Activated T-cell treated with anti-CD3 and anti-CD28 coated beads for 24 hours (primary cell): ENCODE data around the gene CEP170.
"Not testable (repeated sequence)": the region's sequence is repeated elsewhere in the genome, so short reads cannot be mapped to it uniquely, and the experiment has no call there.

Experiments used
- DNase-seq: peaks from one replicate; pipeline ENCODE4 v3.0.0-alpha.2; 2020; ENCODE audit warnings: low read depth

The CEP170 gene

DNA sequence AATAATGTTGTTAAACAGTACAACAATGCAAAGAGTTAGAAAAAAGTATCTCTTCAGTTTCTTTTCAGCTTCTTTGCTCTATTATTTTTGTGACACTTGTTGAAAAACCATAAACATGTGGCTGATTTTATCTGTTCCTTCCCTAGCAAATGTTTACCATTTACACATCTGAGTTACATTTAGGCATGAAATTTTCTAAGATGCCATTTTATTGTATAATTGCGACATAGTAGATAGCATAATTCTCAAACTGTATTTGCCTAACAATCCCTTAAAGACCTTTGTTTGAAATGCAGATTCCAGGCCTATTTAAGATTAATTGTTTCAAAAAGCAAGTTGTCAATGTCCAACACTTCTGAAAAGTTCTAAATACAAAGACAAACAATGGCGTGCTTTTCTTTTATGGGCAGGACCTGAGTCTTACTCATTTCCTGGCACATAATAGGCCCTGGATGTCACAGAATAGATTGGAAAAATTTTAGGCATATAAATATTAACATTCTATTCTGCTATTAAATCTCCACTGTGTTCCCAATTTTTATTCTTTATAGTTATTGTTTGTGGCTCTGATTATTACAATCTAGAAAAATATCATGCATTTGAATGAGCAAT, 81.2 kb downstream of the CEP170 start:
- not testable (repeated sequence) for DNase-seq

DNA sequence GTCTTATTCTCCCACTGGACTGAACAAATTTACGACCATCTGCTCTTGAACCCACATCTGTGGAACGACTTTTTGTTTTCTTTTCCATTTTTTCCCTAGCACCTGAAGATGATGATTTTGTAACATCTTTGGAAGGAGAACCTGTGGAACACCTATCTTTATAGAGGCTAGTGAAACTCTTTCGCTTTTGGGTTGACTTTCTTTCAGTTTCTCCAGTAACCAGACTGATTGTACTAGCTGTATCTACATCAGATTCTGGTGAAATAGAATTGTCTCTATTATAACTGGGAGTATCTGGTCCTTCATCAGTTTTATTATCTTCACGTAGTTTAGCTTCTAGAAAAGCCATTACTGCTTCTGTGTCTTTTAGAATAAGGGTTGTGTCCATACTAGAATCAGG, 90.2 kb downstream of the CEP170 start:
- not testable (repeated sequence) for DNase-seq

DNA sequence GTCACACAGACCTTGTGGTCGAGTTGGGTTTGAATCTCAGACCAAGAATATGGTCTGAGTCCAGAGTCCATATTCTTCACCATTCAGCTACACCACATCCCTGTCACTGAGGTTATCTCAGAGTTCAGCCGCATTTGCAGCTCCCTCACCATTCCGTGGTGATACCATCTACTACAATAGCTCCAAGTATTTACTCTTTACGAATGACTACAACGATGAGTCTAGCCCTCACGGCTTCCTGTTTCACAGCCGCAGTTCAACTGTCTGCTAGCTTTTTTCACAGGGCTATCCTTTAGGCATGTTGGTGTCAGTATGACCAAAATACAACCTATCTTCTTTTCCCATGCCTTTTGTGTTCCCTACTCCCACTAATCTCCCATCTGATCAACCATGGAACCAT, 104.2 kb downstream of the CEP170 start:
- not testable (repeated sequence) for DNase-seq

DNA sequence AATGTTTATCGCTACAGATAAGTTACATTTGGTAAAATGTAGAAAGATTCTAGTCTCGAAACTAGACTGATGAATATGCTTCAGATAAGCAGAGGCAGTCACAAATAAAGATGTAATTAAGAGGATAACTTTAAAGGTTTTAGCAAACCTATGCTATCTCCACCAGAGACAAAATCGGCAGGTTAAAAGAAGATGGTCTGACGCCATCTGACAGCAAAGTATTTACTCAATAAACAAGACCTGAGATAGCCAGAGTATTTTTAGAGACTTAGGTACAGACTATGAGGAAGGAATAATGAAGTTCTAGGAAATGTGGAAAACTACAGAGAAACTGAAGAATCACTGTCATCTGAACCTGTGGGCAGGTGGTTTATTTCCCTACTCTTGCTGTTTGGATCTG, 106.0 kb downstream of the CEP170 start:
- not testable (repeated sequence) for DNase-seq

DNA sequence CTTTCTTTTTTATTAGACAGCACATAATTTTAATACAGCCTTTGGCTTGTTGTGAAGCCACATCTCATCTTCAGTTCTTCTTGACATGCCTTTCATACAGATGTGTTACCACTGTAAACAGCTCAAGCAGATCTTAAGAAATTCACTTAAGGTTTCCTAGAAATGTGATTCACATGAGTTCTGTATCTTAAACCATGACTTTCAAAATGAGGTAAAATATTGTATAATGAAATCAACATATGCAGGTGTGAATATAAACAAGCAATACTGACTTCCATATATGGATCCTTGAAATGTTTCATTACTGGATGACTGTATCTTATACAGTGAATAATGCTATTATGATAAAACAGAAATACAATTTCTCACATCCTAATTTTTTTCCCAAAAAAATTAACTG, 107.7 kb downstream of the CEP170 start:
- not testable (repeated sequence) for DNase-seq

DNA sequence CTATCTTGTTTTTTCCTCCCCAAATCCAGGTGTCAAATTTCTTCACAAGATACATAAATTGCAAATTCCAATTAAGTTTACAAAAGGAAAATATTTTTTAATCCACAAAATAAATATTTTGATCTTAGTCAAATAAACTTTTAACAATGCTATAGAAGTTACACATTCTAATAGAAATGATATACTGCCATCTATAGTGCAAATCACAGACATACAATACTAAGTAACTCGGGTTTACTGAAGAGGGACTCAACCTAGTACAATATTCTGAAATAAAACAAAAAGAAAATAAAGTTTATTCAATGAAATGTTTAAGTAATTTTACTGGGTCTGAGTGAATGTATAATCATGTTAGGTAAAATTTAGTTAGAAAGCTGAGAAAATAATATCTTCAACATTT, 114.6 kb downstream of the CEP170 start:
- DNase-seq = not testable (repeated sequence)

DNA sequence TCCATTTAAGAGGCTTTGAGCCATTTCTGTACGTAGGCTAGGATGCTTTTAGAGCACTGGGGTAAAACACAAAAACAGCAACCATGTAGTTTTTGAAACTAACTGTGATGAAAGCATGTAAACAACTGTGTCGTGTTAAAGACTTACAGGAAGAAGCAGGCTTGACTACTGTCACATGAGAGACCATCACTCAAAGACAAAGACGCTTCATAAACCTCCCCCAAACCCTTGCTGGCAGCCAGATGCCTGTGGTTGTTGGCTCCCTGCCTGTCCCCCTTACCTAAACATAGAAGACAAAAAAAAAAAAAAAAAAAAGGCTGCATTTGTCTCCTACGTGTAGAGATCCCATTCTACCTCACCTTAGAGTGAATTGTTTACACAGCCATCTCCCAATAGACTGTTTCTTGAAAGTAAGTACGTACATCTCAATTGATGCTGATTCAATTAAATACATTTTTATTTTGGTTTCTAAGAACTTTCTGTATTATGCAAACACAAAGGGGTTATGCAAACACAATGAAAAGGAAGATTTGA, 132.1 kb downstream of the CEP170 start:
- not testable (repeated sequence) for DNase-seq

DNA sequence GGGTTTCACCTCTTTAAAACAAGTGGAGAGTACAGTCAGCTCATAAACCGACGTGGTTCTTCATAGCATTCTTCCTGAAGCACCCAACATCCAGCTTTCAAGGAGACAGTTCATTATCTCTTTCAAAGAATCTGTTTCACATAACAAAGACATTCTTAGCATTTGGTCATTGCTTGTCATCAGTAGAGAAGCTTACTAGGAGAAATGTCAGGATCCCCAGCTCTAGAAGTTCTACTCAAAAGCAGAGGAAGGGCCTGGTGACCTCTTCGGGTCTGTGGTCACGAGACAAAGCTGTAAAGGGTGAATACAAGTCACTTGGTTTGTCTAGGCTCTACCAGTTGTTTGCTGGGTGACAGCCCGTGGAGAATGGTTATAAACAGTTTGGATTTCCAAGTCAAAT, 133.1 kb downstream of the CEP170 start:
- not testable (repeated sequence) for DNase-seq

DNA sequence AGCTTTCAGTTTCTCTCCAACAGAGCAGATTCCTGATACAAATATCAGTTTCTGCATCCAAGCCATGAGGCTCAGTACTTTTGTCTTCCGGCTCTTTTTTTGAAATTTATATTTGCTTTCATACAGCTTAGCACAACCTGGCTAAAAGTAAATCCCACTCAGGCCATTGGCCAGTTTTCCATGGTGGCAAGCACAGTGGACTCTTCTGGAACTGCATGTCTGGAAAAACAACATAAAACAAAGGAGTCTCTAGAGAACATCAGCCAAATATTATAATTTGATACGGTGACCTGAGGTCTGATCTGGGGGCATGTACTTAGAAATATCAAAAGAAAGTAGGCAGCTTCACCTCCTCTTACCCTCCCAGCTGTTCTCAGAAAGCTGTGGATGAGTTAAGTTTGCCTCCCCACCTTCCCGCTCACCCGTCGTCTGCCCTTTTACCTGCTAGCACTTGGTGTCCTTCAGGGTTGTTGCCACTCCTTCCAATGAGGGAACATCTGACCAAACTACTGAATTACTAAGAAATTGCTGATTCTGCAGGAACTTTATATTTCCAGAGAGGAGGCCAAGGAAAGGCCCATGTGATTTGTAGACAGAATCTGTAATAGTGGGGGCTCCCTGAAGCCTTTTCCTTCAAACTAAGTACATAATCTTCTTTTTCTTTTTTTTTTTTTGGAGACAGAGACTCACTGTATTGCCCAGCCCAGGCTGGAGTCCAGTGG, 136.3 kb downstream of the CEP170 start:
- not testable (repeated sequence) for DNase-seq

DNA sequence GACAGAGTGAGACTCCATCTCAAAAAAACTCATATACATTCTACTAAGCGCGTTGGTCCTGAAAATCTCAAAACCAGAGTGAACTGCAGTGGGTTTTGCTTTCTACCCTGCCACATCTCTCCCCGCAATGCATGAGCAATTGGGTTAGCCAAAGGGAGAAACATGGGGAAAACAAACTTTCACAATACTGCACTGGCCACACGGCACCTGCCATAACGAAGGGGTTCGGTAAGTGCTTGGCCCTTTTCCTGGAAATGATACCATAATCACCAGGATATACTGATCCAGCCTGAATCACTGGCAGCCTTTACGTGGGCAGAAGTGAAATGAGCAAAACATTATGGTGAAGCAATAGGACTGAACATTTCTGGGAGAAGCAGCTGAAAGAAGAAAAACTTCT, 138.9 kb downstream of the CEP170 start:
- not testable (repeated sequence) for DNase-seq

DNA sequence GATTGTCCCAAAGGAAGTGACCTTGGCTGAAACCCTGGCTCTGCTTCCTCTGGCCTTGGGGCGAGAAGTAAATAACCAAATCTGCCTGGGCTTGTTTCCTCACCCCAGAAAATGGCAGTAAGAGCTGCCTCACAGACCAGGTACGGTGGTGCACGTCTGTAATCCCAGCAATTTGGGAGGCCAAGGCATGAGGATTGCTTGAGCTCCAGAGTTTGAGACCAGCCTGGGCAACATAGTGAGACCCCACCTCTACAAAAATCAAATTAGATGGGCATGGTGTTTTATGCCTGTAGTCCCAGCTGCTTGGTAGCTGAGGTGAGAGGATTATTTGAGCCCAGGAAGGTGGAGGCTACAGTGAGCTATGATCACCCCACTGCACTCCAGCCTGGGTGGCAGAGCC, 140.3 kb downstream of the CEP170 start:
- DNase-seq = not testable (repeated sequence)

DNA sequence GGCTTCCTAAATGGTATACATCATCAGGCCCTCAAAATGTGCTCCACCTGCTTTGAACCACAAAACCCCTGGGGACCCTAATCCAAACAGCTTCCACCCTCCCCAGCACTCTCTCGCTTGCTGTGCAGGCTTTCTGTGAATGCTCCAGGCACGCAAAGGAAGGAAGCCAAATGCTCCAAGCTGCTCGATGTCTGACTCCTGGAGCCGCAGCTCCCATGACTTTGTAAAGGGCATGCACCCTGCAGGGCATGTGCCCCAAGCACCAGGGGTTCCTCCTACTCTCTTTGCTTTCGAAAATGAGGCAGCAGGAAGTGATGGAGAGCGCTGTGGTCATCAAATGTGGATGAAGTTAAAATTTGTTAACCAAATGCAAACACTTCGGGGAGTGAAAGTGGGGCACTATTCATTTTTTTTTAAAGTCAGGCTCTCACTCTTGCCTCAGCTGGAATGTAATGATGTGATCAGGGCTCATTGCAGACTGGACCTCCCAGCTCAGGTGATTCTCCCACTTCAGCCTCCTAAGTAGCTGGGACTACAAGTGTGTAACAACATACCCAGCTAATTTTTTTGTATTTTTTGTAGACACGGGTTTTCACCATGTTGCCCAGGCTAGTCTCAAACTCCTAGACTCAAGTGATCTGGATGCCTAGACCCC, 140.9 kb downstream of the CEP170 start:
- not testable (repeated sequence) for DNase-seq

DNA sequence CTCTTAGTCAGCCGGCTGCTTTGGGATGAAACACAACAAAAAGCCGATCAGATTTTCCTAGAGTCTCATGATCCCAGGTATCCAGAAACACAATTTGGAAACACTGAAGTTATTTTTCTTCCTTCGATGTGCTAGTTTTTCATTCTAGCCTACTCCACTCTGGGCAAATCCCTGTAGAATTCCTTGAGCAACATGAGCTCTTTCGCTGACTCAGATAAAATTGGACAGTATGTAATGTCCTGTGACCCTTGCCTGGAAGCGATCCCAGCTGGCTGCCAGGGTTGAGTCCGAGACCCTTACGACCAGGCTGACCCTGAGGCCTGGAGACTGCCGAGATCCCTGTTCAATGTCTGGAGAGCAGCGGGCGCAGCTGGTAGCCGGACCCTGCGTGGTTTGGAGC, 147.9 kb downstream of the CEP170 start:
- not testable (repeated sequence) for DNase-seq

DNA sequence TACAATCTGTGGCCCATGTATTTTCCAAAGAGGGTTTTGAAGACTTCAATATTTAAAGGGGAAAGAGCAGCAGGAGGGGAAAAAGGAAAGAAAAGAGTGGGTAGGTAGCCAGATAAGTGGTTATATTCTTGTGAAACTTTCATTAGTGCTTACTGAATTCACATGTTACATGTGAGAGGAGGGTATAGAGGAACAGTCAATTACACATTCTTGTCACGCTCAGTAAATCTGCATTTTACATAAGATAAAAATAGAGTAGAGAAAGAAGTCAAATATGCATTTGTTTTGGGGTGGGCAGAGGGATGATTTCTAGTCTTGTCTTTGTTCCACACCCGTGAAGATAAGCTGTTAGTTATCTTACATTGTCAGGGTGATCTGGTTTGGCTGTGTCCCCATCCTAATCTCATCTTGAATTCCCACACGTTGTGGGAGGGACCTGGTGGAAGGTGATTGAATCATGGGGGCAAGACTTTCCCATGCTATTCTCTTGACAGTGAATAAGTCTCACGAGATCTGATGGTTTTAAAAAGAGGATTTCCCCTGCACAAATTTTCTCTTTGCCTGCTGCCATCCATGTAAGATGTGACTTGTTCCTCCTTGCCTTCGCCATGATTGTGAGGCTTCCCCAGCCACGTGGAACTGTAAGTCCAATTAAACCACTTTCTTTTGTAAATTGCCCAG, 149.3 kb downstream of the CEP170 start:
- DNase-seq = not testable (repeated sequence)

DNA sequence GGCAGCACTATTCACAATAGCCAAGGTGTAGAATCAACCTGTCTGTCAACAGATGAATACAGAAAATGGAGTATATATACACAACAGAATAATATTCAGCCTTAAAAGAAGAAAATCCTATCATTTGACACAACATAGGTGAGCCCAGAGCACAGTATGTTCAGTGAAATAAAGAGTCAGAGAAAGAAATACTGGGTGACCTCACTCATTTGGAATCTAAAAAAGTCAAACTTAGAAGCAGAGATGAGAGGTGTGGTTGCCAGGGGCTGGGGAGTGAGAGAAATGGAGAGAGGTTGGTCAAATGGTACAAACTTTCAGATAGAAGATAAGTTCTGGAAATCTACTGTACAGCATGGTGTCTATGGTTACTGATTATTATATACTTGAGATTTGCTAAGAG, 150.0 kb downstream of the CEP170 start:
- not testable (repeated sequence) for DNase-seq

DNA sequence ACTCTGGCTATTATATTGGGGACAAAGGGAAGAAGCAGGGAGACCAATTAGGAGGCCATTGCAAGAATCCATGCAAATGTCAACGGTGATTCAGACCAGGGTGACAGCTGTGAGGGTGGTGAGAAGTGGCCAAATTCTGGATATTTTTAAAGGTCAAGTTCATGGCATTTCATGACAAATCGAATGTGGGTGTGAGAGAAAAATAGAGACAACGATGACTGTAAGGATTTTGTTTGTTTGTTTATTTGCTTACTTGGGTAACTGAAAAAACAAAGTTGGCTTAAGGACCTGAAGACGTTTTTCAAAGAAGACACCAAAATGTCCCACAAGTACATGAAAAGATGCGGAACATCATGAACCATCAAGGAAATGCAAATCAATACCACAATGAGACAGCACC, 150.6 kb downstream of the CEP170 start:
- not testable (repeated sequence) for DNase-seq

DNA sequence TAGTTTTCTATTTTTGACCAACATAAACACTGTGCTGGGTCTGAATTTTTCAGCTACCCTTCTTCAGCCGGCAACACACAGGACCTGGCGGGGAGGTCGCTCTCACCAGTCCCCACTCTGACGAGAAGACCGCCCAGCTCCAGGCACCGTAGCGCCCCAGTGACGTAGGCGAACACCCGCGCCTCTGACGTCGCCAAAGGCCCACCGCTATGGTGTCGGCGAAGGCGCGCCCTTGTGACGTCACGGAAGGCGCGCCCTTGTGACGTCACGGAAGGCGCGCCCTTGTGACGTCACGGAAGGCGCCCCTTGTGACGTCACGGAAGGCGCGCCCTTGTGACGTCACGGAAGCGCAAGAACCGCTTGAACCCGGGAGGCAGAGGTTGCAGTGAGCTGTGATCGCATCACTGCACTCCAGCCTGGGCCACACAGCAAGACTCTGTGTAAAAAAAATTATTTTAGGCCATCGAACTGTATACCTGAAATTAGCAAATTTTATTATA, 153.5 kb downstream of the CEP170 start:
- DNase-seq = peak; percentile 56

DNA sequence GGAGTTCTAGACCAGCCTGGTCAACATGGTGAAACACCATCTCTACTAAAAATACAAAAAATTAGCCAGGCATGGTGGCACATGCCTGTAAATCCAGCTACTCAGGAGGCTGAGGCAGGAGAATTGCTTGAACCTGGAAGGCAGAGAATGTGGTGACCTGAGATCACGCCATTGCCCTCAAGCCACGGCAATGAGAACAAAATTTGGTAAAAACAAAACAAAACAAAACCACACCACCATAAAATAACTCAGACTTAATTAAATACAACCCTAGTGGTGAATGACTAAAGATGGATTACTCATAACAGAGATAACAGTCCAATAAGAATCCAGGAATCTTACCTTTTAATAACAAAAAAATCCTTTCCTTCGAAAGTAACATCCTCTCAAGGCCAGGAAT, 167.7 kb downstream of the CEP170 start:
- not testable (repeated sequence) for DNase-seq
